OCI-LY7 (cell line): Measurements from ENCODE around the gene FRMD8. TPM values are rescaled to one million over a fixed set of nuclear protein-coding genes. Genes with fewer than 3 reads are reported as not detected.

ENCODE experiments used
- BruUV-seq: library from RNA; stranded (reverse); fragments of 400-500 nt; replicated peaks from 2 replicates; lab custom pipeline; 2021; lab: Mats Ljungman, UMichigan
- CTCF ChIA-PET: fragments of 300-600 bp; sonication (Branson Sonifier 250); formaldehyde crosslinking; loops from one replicate; lab custom pipeline; 2022; ENCODE audit warnings: antibody characterized with exemption; ENCODE audit not compliant: unreplicated experiment; lab: Charles Lee
- POLR2A ChIA-PET: fragments of 300-600 bp; sonication (Branson Sonifier 250); formaldehyde crosslinking; loops from one replicate; lab custom pipeline; 2022; ENCODE audit warnings: antibody characterized with exemption; lab: Charles Lee
- DNase-seq: peaks from one replicate; pipeline ENCODE4 v3.0.0-alpha.2; 2015; ENCODE audit warnings: low spot score
- H2AFZ ChIP-seq: fragments of 200-600 bp; sonication (generic), shearing (Covaris generic); 2 replicates; pipeline ENCODE4 v1.6.1; 2014; ENCODE audit warnings: mild to moderate bottlenecking, antibody characterized with exemption, low read length, moderate library complexity
- H3K27ac ChIP-seq: fragments of 200-600 bp; sonication (generic); 2 replicates; pipeline ENCODE4 v1.5.1; 2014; ENCODE audit warnings: mixed run types, low read depth, mild to moderate bottlenecking, moderate library complexity, low read length, inconsistent platforms; ENCODE audit not compliant: poor library complexity, severe bottlenecking
- H3K36me3 ChIP-seq: fragments of 200-600 bp; sonication (generic); 2 replicates; pipeline ENCODE4 v1.6.1; 2014; ENCODE audit warnings: mild to moderate bottlenecking, antibody characterized with exemption, low read length, moderate library complexity, mixed read lengths; ENCODE audit not compliant: insufficient read depth
- H3K4me1 ChIP-seq: fragments of 200-600 bp; sonication (generic); 2 replicates; pipeline ENCODE4 v1.5.1; 2014; ENCODE audit warnings: mild to moderate bottlenecking, low read length; ENCODE audit not compliant: insufficient read depth, poor library complexity, severe bottlenecking
- H3K4me2 ChIP-seq: fragments of 200-600 bp; sonication (generic); 2 replicates; pipeline ENCODE4 v1.6.1; 2014; ENCODE audit warnings: mild to moderate bottlenecking, low read length
- H3K4me3 ChIP-seq: fragments of 200-600 bp; sonication (generic); 2 replicates; pipeline ENCODE4 v1.5.1; 2014; ENCODE audit warnings: mild to moderate bottlenecking, low read depth, low read length; ENCODE audit not compliant: poor library complexity, severe bottlenecking
- H3K79me2 ChIP-seq: fragments of 200-600 bp; sonication (generic); 2 replicates; pipeline ENCODE4 v1.6.1; 2016; ENCODE audit warnings: low read depth, mild to moderate bottlenecking, low read length, moderate library complexity, mixed read lengths; ENCODE audit not compliant: insufficient read depth
- H3K9me2 ChIP-seq: fragments of 200-600 bp; sonication (generic); 2 replicates; pipeline ENCODE4 v1.6.1; 2016; ENCODE audit warnings: mild to moderate bottlenecking, low read length, mixed read lengths; ENCODE audit not compliant: insufficient read depth
- H3K9me3 ChIP-seq: fragments of 200-600 bp; sonication (generic); 2 replicates; pipeline ENCODE4 v1.6.1; 2014; ENCODE audit warnings: mild to moderate bottlenecking, mixed run types, low read length, mixed read lengths
- H4K20me1 ChIP-seq: fragments of 200-600 bp; sonication (generic); 2 replicates; pipeline ENCODE4 v1.6.1; 2014; ENCODE audit warnings: mild to moderate bottlenecking, antibody characterized with exemption, low read length, moderate library complexity, mixed read lengths; ENCODE audit not compliant: insufficient read depth
- EZH2phosphoT487 ChIP-seq: fragments of 200-600 bp; sonication (generic); IDR thresholded peaks from 2 replicates; pipeline ENCODE4 v1.6.1; 2018; ENCODE audit warnings: low read depth, borderline replicate concordance, mild to moderate bottlenecking, mixed run types, antibody characterized with exemption, low read length, moderate library complexity, mixed read lengths
- intact Hi-C: fragments of 100-400 bp; cut with micrococcal nuclease; formaldehyde crosslinking; loops from one replicate; pipeline ENCODE4 v1.10.0; 2022; ENCODE audit not compliant: unreplicated experiment
- total RNA-seq, 2 experiments: library from RNA; depleted of rRNA in 1 of 2; stranded (reverse); fragments of >200 nt in 1 of 2; shearing (Covaris generic) in 1 of 2; gene quantifications; 2 replicates each; pipeline ENCODE4 v1.2.3, GENCODE V29; 2014 to 2022
- TF ChIP-seq, protein P1 (sequence below): fragments of 200-600 bp; sonication (generic); conservative IDR thresholded peaks from 2 replicates; pipeline ENCODE4 v1.5.1; 2014; ENCODE audit warnings: mild to moderate bottlenecking, antibody characterized with exemption, low read length, moderate library complexity, mixed read lengths

The FRMD8 gene
- total RNA-seq, 2 experiments from 2014 or later = 37.6 to 55.8 TPM

DNA sequence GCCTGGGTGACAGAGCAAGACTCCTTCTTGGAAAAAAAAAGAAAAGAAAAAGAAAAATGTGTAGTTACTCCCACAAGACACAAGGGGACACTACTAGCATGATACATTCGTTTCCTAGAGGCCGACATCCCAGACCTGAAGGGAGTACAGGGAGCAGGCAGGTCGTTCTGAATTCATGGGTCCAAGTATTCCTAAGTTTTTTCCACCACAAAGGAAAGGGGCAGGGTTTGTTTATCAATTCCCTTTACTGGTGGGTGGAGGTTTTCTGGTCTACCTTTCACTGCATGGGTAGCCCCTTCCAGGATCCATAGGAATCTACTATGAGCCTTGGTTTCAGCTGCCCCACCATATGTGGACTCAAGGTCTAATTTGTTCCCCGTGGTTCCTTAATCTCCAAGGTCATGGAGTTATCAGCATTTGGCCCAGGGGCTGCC is 20.1 kb upstream of the FRMD8 start:
- Histone ChIP-seq H3K9me3 (no peaks in the 10 kb centered on the region), H3K4me3 (no peak overlapping the region), H4K20me1 (no peaks in the 10 kb centered on the region), H3K9me2 (no peaks in the 10 kb centered on the region), H3K36me3 (no peaks in the 10 kb centered on the region), H3K27ac (no peak overlapping the region), H3K79me2 (no peaks in the 10 kb centered on the region), H3K4me2 (no peak overlapping the region), H2AFZ (peak overlapping the region; percentile 23; the same call in 1 of the 2 replicates), H3K4me1 (peaks cover 16% of the 10 kb centered on the region)
- no peak for TF ChIP-seq EZH2phosphoT487
- TF ChIP-seq, protein P1, sequence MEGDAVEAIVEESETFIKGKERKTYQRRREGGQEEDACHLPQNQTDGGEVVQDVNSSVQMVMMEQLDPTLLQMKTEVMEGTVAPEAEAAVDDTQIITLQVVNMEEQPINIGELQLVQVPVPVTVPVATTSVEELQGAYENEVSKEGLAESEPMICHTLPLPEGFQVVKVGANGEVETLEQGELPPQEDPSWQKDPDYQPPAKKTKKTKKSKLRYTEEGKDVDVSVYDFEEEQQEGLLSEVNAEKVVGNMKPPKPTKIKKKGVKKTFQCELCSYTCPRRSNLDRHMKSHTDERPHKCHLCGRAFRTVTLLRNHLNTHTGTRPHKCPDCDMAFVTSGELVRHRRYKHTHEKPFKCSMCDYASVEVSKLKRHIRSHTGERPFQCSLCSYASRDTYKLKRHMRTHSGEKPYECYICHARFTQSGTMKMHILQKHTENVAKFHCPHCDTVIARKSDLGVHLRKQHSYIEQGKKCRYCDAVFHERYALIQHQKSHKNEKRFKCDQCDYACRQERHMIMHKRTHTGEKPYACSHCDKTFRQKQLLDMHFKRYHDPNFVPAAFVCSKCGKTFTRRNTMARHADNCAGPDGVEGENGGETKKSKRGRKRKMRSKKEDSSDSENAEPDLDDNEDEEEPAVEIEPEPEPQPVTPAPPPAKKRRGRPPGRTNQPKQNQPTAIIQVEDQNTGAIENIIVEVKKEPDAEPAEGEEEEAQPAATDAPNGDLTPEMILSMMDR = peak; percentile 79
- intact Hi-C loops = loop anchor here (1.0 to 5.0 kb wide), 6 partner anchors 12 to 186 kb away; no protein-coding TSS in a partner anchor
- ChIA-PET POLR2A (no interaction called here), CTCF (no interaction called here)
- no TSS peak for BruUV-seq
- DNase-seq = peak; percentile 80

DNA sequence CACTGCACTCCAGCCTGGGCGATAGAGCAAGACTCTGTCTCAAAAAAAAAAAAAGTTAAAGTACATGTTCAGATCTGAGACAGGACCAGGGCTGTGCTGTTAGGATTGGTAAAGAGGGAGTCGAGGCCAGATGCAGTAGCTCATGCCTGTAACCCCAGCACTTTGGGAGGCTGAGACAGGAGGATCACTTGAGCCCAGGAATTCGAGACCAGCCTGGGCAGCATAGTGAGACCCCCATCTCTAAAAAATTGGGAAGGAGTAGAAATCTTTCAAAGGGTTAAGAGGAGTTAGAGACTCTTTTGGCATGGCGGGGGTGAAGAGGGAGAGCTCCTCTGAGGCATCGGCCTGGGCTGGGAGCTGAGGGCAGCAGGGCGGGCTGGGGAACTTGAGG is 15.8 kb upstream of the FRMD8 start:
- Histone ChIP-seq H3K4me1 (peaks cover 8% of the 10 kb centered on the region), H3K79me2 (no peaks in the 10 kb centered on the region), H3K4me3 (no peak overlapping the region), H3K4me2 (no peak overlapping the region), H3K27ac (no peak overlapping the region), H3K36me3 (no peaks in the 10 kb centered on the region), H3K9me2 (no peaks in the 10 kb centered on the region), H3K9me3 (no peaks in the 10 kb centered on the region), H4K20me1 (no peaks in the 10 kb centered on the region), H2AFZ (no peak overlapping the region)
- BruUV-seq = no TSS peak
- POLR2A ChIA-PET = interaction anchor here (0.5 to 1.3 kb wide), 3 partner anchors 9 to 127 kb away, joined by 3 to 5 read pairs (median 4); no protein-coding TSS in a partner anchor
- CTCF ChIA-PET = no interaction called here
- intact Hi-C loops = no loop called here
- TF ChIP-seq, protein P1 = no peak
- TF ChIP-seq EZH2phosphoT487 = no peak
- no peak for DNase-seq

DNA sequence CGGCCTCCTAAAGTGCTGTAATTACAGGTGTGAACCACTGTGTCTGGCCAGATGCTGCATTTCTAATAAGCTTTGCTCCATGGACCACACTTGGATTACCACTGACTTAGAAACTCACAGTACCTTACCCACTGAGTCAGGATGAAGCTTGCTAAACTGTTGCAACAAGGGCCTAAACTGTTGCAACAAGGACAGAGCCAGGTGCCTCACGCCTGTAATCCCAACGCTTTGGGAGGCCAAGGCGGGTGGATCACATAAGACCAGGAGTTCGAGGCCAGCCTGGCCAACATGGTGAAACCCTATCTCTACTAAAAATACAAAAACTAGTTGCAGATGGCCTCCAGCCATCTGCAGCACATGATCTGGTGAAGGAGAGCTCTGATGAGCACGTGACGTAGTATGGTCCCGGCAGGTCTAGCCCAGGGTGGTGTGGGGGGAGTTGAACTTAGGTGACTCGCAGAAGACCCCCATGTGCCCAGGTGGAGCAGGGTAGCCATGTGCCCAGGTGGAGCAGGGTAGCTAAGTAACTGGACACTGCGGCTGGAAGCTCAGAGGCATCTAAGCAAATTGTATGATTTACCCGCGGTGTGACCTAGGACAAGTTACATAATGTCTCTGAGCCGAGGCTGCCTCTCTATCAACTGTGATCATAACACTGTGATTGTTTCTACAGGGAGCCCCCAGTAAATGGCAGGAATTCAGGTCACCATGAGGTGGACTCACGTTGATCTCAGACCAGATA is 12.4 kb upstream of the FRMD8 start:
- no peaks in the 10 kb centered on the region for H3K79me2 ChIP-seq
- H3K36me3 ChIP-seq = no peaks in the 10 kb centered on the region
- TF ChIP-seq, protein P1 = no peak
- TF ChIP-seq EZH2phosphoT487 = no peak
- H4K20me1 ChIP-seq = no peaks in the 10 kb centered on the region
- peaks cover 9% of the 10 kb centered on the region for H3K4me1 ChIP-seq
- H3K9me3 ChIP-seq = no peaks in the 10 kb centered on the region
- CTCF ChIA-PET = no interaction called here
- H2AFZ ChIP-seq = no peak overlapping the region
- intact Hi-C loops = no loop called here
- POLR2A ChIA-PET = interaction anchor here (1.2 kb wide), 1 partner anchor 125 kb away, joined by 4 read pairs; the partner anchor contains the start of gene MALAT1
- no peak overlapping the region for H3K4me3 ChIP-seq
- H3K9me2 ChIP-seq = no peaks in the 10 kb centered on the region
- BruUV-seq = no TSS peak
- DNase-seq = no peak
- H3K27ac ChIP-seq = no peak overlapping the region
- H3K4me2 ChIP-seq = no peak overlapping the region
